ENCODE results near the gene EPG5. TPM values are rescaled to one million over a fixed set of nuclear protein-coding genes. Genes with fewer than 3 reads are reported as not detected.
"Not testable (repeated sequence)": the region's sequence is repeated elsewhere in the genome, so short reads cannot be mapped to it uniquely, and the experiment has no call there.

EPG5 gene
- total and polyA plus RNA-seq, 9 of the 15 experiments (the other 6 are each of a cell fraction or from before 2014, with no cell fraction given) = 1.3 to 10.7 (median 5.2) TPM

- Histone ChIP-seq H3K79me2 (ENCODE audit: control insufficient read depth, insufficient read depth, low read length) (peaks cover 19% of the 10 kb centered on the region), H2AFZ (ENCODE audit: low read depth, low read length) (no peak overlapping the region), H3K9ac (ENCODE audit: insufficient read depth in 1 of 2, low read depth in 2 of 2, low read length in 2 of 2) (no peak overlapping the region), H3K4me3 (no peak overlapping the region), H3K4me2 (ENCODE audit: insufficient read depth, low read length) (no peak overlapping the region), H4K20me1 (replicated peaks; ENCODE audit: control insufficient read depth, insufficient read depth, low read length) (no peaks in the 10 kb centered on the region), H3K27me3 (ENCODE audit: control insufficient read depth in 2 of 2, insufficient read depth in 2 of 2, low read length in 2 of 2) (no peaks in the 10 kb centered on the region), H3K36me3 (ENCODE audit: control insufficient read depth, insufficient read depth, low read length) (peaks cover 7% of the 10 kb centered on the region; the same call in 2 of the 3 replicates), H3K9me1 (ENCODE audit: control insufficient read depth, insufficient read depth, low read length) (no peaks in the 10 kb centered on the region), H3K9me3 (replicated peaks; ENCODE audit: control insufficient read depth, insufficient read depth, low read depth, low read length) (no peaks in the 10 kb centered on the region), H3K4me1 (replicated peaks in 1 of 2; ENCODE audit: control insufficient read depth in 2 of 2, insufficient read depth in 2 of 2, low read length in 2 of 2) (peaks cover 0 to 4% of the 10 kb centered on the region in 2 experiments; a peak in 2 of 5 replicates), H3K27ac (ENCODE audit: extremely low read depth, low read depth, low read length) (no peak overlapping the region)
- in situ Hi-C loops (cut with MboI) = no loop called here
- BruUV-seq (replicated peaks) = no TSS peak
- no peak for FAIRE-seq
- TF ChIP-seq MITF (IDR thresholded peaks at IDR 0.05) (peak; percentile 59), HMBOX1 (IDR thresholded peaks at IDR 0.05) (peak; percentile 66), ESRRA (IDR thresholded peaks at IDR 0.05; ENCODE audit: borderline replicate concordance, low read depth) (peak; percentile 43; the same call in 1 of the 2 replicates), FOS (IDR thresholded peaks at IDR 0.05; ENCODE audit: extremely low read depth, insufficient read length) (no peak), TEAD4 (IDR thresholded peaks at IDR 0.05; ENCODE audit: low read length) (peak; percentile 54; the same call in 1 of the 2 replicates), TEAD4 (CRISPR knock-in tag; IDR thresholded peaks at IDR 0.05; ENCODE audit: borderline replicate concordance) (no peak), BHLHE40 (IDR thresholded peaks at IDR 0.05; ENCODE audit: low read length) (0 out of 2 replicates have a peak, but pooled peaks have one; percentile 19), TEAD1 (CRISPR knock-in tag; IDR thresholded peaks at IDR 0.05) (peak in 1 of 2 experiments; percentile 88; a peak in 2 of 4 replicates), FOSL1 (tag; conservative IDR thresholded peaks at IDR 0.05) (0 out of 2 replicates have a peak, but pooled peaks have one; percentile 21), EZH2 (IDR thresholded peaks at IDR 0.05; ENCODE audit: borderline replicate concordance, low read depth, low read length) (no peak)
- ATAC-seq = no peak
- peak in 1 of 4 experiments; percentile 16 for DNase-seq (ENCODE audit: extremely low read depth in 1 of 4, low spot score in 3 of 4)
- POLR2A ChIA-PET = interaction anchor here (1.1 kb wide), 1 partner anchor 13 kb away, joined by 3 read pairs; no protein-coding TSS in a partner anchor
- WGBS (ENCODE audit: insufficient coverage, low coverage, missing lambda C conversion rate) = 8% methylated on average over 2 of the region's 2 CpGs
- intact Hi-C loops (cut with micrococcal nuclease) = no loop called here
- CTCF ChIA-PET (ENCODE audit: low intra/inter-chr PET ratio) = no interaction called here
Measured at GRCh38 chr18:45962461-45962860, 4.7 kb downstream of the EPG5 start.

GRCh38 chr18:45959484-45959883 is 7.6 kb downstream of the EPG5 start:
- H3K9me3 ChIP-seq (replicated peaks; ENCODE audit: control insufficient read depth, insufficient read depth, low read depth, low read length); H3K4me1 ChIP-seq (replicated peaks in 1 of 2; ENCODE audit: control insufficient read depth in 2 of 2, insufficient read depth in 2 of 2, low read length in 2 of 2); BruUV-seq (replicated peaks); H3K9me1 ChIP-seq (ENCODE audit: control insufficient read depth, insufficient read depth, low read length); in situ Hi-C loops (cut with MboI); FAIRE-seq; H3K4me3 ChIP-seq; H3K79me2 ChIP-seq (ENCODE audit: control insufficient read depth, insufficient read depth, low read length); intact Hi-C loops (cut with micrococcal nuclease); H3K27ac ChIP-seq (ENCODE audit: extremely low read depth, low read depth, low read length); CTCF ChIA-PET (ENCODE audit: low intra/inter-chr PET ratio); H3K27me3 ChIP-seq (ENCODE audit: control insufficient read depth in 2 of 2, insufficient read depth in 2 of 2, low read length in 2 of 2); H3K9ac ChIP-seq (ENCODE audit: insufficient read depth in 1 of 2, low read depth in 2 of 2, low read length in 2 of 2); H4K20me1 ChIP-seq (replicated peaks; ENCODE audit: control insufficient read depth, insufficient read depth, low read length); DNase-seq (ENCODE audit: extremely low read depth in 1 of 4, low spot score in 3 of 4); H2AFZ ChIP-seq (ENCODE audit: low read depth, low read length); H3K4me2 ChIP-seq (ENCODE audit: insufficient read depth, low read length); ATAC-seq: not testable (repeated sequence)
- H3K36me3 ChIP-seq (ENCODE audit: control insufficient read depth, insufficient read depth, low read length) = peaks cover 18% of the 10 kb centered on the region; the same call in 2 of the 3 replicates
- POLR2A ChIA-PET = interaction anchor here (0.6 kb wide), 1 partner anchor 43 kb away, joined by 3 read pairs; no protein-coding TSS in a partner anchor
- WGBS (ENCODE audit: insufficient coverage, low coverage, missing lambda C conversion rate) = 92% methylated on average over 4 of the region's 7 CpGs
